Cerebellar nuclear complex (tissue), 1 donor: ENCODE results near the gene FAM3C.

Source experiments
- DNase-seq, 2 experiments: peaks; one replicate each; lab custom pipeline; 2025; lab: John Stamatoyannopoulos, UW

The FAM3C gene

GRCh38 chr7:121300685-121301420 lies 95.3 kb downstream of the FAM3C start:
- DNase-seq = no peak
